GM21717 (cell line): ENCODE data around the gene PGA5.

Experiments used
- ATAC-seq: cut with Tn5 transposase; IDR thresholded peaks from one replicate; pipeline ENCODE4 v1.9.1; 2021; ENCODE audit warnings: mild to moderate bottlenecking, moderate library complexity; ENCODE audit not compliant: unreplicated experiment

PGA5 gene

DNA sequence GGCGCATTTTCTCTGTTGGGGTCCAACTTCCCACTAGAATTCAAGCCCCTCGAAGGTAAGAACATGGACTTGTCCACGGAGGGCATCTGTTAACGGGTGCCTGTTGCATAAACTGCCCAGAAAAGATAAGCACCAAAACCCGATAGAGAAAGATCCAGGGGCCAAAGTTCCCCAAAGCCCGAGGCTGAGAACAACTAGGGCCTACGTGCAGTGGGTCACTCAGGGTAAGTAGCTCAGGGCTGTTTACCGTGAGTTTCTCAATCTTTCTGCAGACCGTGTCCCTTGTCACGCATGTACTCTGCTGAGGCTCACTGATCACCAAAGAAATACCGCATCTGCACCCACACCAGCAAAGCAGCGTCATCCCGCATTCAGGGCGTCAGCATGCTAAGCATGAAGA is 24.4 kb downstream of the PGA5 start:
- ATAC-seq: no peak

DNA sequence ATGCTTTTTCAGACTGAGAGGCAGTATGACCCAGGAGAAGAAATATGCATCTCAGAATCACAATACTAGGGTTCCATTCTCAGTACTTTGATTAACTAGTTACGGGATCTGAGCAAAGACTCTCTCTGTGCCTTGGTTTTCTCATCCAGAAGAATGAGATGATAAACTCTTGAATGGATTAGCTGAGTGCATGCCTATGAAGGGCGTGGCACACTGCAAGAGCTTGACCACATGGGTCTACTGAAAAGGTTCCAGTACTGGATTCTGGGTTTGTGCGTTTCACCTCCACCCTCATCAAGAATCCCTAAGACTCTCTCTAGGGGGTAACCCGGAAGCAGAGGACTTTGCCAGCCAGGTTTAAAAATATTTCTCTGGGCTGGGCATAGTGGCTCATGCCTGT is 25.6 kb downstream of the PGA5 start:
- no peak for ATAC-seq

DNA sequence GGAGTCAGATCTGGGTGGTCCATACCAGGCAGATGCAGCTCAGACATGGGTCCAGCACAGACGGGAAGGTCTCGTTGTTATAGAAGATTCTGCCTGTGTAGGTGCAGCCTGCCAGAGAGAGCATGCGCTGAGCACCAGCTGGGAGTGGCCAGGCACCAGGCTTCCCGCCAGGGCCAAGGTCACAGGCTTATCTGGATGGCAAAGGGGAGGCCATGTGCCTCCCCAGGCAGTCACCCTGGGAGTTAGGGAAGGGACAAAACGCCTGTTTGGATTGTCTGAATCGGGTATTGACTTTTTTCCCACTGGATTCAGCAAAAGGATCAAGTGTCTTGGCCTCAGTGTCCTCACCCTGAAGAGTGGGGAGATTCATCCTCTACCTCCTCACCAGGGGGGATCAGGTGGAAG is 26.5 kb downstream of the PGA5 start:
- ATAC-seq: no peak

DNA sequence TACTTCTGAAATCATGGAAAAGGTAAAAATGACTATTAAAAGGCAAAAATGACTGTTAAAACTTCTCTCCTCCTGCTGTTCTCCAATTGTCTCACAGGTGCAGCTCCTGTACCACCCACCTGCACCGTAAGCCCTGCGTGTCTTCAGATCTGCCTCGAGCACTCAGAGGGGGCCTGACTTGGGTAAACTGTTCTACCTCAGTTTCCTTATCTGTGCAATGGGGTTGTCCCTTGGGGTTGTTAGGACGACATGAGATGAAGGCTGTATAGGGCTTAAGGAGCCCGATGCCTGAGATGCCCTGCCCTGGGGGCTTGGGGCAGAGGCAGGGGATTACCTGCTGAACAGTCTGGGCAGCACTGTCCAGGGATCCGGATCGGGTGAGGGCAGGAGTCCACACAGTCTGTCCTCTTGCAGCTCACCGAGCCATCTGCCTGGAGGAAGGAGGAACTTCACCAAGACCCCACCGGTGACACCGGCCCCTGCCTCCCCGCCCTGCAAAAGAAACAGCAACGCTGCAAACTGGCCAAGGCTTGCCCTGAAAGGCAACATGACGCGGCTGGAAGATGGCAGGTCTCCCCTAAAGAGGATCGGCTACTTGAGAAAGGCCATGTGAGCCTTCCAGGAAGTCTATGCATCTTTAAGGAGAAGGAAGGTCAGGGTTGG is 27.7 kb downstream of the PGA5 start:
- no peak for ATAC-seq

DNA sequence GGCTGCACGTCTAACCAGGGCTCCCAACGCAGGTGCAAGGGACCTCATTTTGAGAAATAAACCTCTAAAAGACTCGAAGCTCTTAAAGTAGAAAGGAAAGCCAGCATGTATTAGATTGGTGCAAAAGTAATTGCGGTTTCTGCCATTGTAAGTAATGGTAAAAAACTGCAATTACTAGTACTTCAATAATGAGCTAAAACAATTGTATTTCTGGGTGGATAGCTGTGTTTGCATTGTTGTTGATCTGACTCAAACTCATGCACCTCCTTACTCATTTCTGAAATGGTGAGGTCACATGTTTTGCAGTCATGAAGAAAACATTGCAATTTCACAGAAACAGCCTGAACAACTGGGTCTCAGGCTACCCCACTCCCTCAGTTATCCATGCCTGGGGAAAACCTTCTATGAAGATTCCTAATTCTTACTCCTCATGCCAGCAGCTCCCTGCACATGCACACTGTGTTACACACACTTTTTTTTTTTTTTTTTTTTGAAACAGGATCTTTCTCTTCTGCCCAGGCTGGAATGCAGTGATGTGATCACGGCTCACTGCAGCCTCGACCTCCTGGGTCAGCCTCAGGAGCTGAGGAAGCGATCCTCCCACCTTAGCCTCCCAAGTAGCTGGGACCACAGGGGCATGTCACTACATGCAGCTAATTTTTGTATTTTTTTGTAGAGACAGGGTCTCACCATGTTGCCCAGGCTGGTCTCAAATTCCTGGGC is 29.5 kb downstream of the PGA5 start:
- no peak for ATAC-seq

DNA sequence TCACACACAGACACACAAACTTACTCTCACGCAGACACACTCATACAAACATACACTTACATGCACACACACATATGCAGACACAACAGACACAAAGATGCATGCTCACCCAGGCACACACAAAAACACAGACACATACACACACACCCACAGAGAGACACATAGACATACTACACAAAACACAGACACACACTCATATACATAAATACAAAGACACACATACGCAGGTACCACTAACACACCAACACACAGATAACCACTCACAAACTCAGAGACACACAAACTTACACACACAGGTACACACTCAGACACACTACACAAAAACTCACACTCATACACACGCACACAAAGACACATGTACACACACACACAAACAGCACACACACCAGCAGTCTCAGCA is 31.8 kb downstream of the PGA5 start:
- ATAC-seq: no peak

DNA sequence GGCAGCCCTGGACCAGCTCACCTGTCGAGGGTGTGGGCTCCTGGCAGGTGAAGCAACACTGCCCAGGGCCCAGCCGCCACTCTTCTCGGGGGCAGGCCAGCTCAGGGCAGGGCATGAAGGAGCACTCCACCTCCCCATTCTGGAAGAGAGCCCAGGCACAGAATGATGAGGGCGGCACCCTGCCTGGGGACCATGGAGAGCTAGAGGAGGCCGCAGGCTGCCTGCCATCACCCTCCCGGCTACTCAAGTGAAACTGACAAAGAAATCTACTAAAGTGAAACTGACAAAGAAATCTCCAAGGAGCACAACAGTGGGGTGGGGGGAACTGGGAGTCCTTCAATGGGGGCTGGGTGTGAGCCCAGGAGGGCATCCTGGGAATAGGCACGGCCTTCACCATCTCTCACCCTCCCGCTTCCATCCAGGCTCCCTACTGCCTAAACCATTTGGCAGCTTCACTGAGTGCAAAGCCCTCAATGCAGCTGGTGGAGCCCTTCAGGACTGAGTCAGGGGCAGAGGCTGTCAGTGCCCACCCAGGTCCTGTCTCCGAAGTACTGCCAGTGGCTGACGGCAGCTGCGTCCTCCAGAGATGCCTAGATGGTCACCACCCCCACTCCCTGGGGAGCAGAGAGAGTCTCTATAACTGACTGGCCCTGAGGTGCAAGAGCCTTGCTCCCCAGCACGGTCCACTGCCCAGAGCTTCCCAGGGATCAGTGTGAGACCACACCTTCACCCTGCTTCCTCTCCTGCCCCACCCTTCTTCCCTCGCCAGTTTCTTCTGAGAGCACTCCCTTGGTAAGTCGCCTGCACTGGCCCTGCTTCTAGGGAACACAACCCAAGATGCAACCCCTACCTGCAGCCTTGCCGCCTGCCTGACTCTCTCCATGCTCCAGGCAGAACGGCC is 32.5 kb downstream of the PGA5 start:
- ATAC-seq: no peak

DNA sequence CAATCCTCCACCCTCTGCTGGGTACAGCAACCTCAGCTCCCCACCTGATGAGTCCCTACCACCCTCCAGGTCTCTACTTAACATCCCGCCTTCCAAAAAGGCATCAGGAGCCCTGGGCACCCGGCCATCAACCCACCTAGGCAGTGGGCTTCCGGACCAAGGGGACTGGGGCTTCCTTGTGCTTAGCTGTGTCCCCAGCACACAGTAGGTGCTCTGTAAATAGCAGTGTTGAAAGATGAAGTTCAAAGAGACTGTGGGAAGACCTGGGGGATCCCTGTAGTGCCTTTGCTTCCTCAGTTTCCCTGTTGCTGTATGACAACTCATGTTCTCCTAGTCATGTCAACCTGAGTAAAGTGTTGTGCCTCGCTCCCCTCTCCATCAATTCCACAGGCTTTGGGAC is 33.1 kb downstream of the PGA5 start:
- ATAC-seq: no peak

DNA sequence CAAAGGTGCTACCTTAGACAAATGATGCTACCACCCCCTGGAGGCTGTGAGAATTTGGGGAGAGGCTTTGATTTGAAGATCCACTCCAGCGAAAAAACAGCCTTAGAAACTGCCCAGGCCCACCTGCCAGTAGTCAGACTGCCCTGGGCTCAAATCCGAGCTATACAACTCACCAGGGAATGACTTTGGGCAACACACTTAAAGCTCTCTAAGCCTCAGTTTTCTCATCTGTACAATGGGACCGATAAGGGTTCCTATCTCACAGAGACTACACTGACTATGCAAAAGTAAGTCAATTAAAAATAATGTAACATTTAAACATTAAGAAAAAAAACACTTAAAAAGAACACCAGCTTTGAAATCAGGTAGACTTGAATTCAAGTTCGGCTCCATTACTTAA is 34.2 kb downstream of the PGA5 start:
- no peak for ATAC-seq

DNA sequence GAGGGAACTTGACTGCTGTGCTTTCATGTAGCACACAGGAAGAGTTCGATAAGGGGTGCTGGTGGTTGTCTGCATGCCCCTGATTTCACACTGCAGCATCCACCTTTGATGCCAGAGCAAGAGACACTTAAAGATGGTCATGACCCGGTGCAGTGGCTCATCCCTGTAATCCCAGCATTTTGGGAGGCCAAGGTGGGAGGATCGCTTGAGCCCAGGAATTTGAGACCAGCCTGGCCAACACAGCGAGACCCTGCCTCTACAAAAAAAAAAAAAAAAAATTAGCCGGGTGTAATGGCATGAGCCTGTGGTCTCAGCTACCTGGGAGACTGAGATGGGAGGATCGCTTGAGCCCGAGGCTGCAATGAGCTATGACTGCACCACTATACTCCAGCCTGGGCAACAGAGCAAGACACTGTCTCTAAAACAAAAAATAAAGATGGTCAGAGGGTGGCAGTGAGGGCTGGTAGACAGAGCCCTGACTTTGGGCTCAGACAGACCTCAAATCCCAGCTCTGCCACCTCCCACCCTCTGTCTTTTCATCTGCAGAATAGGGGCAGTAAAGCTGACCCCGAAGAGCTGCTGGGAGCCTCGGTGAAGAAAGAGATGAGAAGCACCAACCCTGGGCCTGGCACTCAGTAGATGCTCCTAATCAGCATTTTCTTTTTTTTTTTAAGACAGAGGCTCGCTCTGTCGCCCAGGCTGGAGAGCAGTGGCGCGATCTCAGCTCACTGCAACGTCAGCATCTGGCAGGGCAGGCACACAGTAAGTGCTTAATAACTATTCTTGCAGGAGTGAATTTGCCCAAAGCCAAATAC is 36.4 kb downstream of the PGA5 start:
- ATAC-seq: no peak

DNA sequence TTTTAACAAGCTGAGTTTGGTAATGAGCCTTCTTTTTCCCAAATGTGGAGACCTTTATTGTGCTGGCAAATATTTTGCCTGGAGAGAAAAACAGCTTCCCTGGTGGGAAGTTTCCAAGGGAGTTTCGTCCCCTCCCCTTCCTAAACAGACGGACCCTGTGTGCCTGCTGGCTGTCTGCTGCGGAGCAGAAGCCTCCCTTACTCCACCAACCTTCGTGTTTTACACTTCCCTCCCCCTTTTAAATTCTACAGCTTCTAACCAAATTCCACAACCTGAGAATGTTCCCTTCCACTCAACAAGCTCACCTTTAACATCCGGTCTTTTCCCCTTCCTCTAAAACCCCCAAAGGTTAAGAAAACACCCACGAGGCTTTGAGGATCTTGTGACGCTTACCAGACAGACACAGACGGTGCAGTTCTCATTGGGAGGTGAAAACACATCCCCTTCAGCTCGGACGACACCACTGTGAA is 37.1 kb downstream of the PGA5 start:
- no peak for ATAC-seq

DNA sequence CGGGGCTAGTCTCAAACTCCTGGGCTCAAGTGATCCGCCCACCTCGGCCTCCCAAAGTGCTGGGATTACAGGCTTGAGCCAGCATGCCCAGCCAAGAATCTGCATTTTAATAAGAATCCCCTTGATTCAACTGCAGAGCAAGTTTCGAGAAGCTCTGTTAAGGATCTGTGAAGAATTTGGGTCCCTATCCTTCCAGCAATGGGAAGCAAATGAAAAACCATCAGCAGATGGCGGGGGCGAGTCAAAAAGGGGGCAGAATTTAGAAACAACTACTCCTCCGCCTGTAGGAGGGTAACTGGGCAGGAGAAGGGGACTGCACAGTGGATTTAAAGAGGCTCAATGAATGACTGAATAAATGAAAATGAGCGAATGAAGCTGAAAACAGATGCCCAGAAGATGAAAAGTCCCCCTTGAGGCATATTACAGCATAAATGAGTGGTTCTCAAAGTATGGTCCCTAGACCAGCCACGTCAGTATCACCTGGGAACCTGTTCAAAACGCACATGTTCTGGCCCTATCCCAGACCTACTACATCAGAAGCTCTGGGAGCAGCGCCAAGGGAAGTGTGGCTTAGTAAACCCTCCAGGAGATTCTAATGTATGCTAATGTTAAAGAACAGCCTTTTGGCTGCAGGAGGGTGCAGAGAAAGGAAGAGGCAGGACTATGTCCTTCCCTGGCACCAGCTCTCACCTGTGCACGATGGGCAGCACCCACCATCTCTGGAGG is 39.1 kb downstream of the PGA5 start:
- no peak for ATAC-seq

DNA sequence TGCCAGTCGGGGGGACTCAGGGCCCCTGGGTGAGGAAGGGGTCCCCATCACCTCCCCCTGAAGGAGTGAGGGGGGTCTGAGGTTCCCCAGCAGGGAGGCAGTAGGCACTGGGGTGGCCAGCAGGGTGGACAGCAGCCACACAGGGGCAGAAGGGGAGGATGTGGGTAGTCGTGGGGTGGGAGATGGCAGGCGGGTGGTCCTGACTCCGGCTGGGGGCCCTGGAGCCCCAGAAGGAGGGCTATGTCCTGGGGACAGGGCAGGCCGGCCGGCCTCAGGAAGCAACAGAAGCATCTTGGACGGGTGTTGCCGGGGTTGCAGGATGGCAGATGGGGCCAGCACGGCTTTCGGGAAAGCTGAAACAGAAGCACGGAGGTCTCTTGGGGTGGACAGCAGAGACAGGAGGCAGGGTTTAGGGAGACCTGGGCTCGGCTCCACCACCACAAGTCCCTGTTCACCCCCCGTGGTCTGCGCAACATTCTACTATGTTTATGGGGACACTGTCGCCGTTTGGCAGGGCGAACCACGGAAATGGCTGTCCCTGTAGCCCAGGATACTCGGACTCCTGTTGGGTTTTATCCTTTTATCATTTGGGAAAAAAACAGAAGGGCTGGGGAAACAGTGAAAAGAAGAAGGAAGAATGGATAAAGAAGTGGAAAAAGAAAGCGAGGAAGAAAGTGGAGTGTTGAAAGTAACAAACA is 40.1 kb downstream of the PGA5 start:
- ATAC-seq: no peak

DNA sequence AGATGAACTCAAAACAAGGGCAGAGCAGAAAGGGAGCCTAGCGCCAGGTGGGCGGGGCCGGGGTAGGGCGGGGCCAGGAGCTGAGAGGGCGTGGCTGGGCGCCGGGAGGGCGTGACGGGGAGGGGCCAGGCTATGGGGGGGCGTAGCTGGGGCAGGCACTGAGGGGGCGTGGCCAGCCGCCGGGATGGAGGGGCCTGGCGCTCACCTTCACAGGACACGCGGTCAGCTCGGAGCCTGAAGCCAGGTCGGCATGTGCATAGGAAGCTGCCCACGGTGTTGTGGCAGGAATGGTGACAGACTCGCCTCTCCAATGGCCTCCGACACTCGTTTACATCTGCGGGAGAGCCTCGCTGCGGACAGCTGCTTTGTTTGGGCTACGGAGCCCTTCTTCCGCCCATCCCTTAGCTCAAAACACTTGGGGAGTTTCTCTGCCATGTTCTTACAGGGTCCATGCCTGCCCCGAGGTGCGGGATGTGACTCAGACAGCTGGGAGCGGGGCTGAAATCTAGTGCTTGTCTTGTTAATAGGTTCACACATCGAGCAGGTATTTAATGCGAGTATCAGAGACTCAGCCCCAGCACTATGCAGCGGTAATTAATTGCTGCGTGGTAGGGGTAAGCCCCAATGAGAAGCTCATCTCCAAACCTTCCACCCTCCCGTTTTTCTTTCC is 40.7 kb downstream of the PGA5 start:
- ATAC-seq: no peak

DNA sequence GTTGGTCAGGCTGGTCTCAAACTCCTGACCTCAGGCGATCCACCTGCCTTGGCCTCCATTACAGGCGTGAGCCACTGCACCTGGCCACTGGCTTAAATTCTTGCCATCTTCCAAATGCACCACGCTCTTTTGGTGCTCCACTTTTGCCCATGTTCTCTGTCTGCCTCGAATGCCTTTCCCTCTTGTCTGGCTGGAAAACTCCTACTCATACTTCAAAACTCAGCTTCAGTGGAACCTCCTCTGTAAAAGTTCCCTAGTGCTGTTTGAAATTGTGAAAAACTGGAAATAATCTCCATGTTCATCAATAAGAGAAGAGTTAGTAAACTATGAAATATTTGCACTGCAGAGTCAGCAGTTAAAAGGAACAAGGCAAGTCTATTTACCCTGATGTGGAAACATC is 42.6 kb downstream of the PGA5 start:
- no peak for ATAC-seq

DNA sequence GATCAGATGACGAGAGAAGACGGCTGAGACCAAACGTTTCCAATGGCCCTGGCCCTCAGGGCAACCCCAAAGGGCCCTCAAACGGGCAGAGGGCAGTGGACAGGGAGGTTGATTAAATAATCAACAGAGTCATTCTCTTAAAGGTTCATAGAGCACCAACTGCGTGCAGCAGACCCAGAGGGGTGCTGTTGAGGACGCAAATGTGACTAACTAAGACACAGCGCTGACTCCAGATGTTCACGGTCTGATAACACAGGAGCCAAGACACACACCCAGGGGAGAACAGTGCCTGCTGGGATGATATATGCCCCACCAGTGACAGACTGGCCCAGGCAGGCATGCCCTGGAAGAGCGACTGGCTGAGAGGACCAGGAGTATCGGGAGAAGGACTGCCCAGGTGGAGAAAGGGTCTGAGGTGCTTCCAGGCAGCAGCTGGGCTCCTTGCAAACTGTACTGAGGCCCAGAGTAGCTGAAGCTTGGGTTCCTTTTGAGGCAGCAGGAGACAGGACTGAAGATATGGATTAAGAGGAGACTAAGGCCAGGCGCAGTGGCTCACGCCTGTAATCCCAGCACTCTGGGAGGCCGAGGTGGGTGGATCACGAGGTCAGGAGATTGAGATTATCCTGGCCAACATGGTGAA is 46.5 kb downstream of the PGA5 start:
- no peak for ATAC-seq

DNA sequence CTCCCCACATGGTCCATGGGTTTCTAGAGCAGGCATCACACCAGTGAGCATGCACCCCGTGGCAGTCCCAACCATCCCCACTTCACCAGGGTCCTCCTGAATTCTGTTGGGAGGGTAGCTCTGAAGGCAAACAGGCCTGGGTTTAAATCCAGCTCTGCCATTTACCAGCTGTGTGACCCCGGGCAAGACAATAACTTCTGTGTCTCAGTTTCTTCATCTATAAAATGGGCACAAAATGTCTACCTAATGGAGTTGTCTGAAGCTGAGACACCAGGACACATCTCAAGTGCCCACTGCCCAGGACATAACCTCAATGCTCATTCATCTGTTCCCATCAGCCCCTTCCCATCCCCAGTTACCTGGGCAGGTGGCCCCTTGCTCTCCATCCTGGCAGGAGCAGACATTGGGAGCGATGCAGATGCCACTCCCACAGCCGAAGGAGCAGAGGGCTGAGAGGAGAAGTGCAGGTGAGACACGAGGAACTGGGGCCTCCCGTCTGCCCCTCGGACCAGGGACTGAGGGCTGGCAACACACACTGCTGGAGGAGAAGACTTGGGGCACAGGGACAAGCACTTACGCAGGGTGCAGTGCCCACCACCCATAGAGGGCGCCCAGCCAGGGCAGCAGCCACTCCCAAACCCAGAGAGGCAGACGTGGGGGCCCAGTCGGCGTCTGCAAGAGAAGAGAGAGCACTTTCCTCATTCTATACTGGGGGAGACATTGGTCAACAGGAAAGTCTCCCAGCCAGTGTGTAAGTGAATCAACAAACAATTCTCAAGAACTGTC is 50.1 kb downstream of the PGA5 start:
- no peak for ATAC-seq

DNA sequence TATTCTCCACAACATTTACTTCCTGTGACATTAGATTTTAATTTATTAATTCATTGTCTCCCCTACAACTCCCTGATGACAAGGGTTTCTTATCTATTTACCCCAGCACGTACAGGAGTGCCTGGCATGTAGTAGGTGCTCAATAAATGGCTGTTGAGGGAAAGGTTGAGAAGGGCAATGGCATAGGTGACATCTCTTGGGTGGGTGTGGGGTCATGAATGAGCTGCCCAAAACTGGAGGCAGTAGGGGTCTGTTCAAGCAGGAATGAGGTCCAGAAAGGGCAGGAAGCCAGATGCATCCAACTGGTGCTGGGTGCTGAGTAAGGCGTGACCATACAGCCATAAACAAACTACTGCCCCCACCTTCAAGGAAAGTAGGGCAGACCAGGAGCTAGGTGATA is 51.4 kb downstream of the PGA5 start:
- ATAC-seq: no peak
